Activated CD4-positive, alpha-beta T cell treated with anti-CD3 and anti-CD28 coated beads for 48 hours (primary cell): Measurements from ENCODE around the gene RTN4RL1.

Experiments used
- DNase-seq: peaks from one replicate; pipeline ENCODE4 v3.0.0-alpha.2; 2020

RTN4RL1 gene

GRCh38 chr17:2025220-2025621 lies at the start of gene RTN4RL1:
Gene RTN4RL1 (minus strand): TSS chr17:2025334. CDS start chr17:2024865, 469 bp downstream.
- peak; percentile 67 for DNase-seq

- no peak for DNase-seq
Measured at GRCh38 chr17:2074919-2075318, 49.8 kb upstream of the RTN4RL1 start.

- no peak for DNase-seq
Measured at GRCh38 chr17:2071455-2072281, 46.5 kb upstream of the RTN4RL1 start.

- no peak for DNase-seq
Measured at GRCh38 chr17:2071024-2071385, 45.9 kb upstream of the RTN4RL1 start.

GRCh38 chr17:2070241-2071023 lies 45.3 kb upstream of the RTN4RL1 start:
- DNase-seq: peak; percentile 87

- peak; percentile 68 for DNase-seq
Measured at GRCh38 chr17:2068519-2069051, 43.5 kb upstream of the RTN4RL1 start.

- DNase-seq: no peak
Measured at GRCh38 chr17:2068031-2068518, 42.9 kb upstream of the RTN4RL1 start.

GRCh38 chr17:2067608-2068024 lies 42.5 kb upstream of the RTN4RL1 start:
- no peak for DNase-seq

- DNase-seq: no peak
Measured at GRCh38 chr17:2067048-2067561, 42.0 kb upstream of the RTN4RL1 start.

- no peak for DNase-seq
Measured at GRCh38 chr17:2065949-2066400, 40.8 kb upstream of the RTN4RL1 start.

GRCh38 chr17:2064980-2065785 lies 40.0 kb upstream of the RTN4RL1 start:
- DNase-seq: peak; percentile 87

GRCh38 chr17:2064520-2064971 lies 39.4 kb upstream of the RTN4RL1 start:
- no peak for DNase-seq

- DNase-seq: no peak
Measured at GRCh38 chr17:2064147-2064489, 39.0 kb upstream of the RTN4RL1 start.

- no peak for DNase-seq
Measured at GRCh38 chr17:2063261-2064146, 38.4 kb upstream of the RTN4RL1 start.

- DNase-seq: no peak
Measured at GRCh38 chr17:2062571-2063183, 37.5 kb upstream of the RTN4RL1 start.

- DNase-seq: no peak
Measured at GRCh38 chr17:2061441-2061958, 36.4 kb upstream of the RTN4RL1 start.

- no peak for DNase-seq
Measured at GRCh38 chr17:2060681-2061440, 35.7 kb upstream of the RTN4RL1 start.

GRCh38 chr17:2060385-2060658 lies 35.2 kb upstream of the RTN4RL1 start:
- DNase-seq: no peak

- no peak for DNase-seq
Measured at GRCh38 chr17:2059547-2060384, 34.6 kb upstream of the RTN4RL1 start.
